SIG-M5 treated with dmso at 0.1 percent for 504 hours (cell line): ENCODE data around the gene TMEM52.

Experiments used
- DNase-seq: peaks from one replicate; lab custom pipeline; 2025; ENCODE audit not compliant: unreplicated experiment; lab: John Stamatoyannopoulos, UW

Gene TMEM52

DNA sequence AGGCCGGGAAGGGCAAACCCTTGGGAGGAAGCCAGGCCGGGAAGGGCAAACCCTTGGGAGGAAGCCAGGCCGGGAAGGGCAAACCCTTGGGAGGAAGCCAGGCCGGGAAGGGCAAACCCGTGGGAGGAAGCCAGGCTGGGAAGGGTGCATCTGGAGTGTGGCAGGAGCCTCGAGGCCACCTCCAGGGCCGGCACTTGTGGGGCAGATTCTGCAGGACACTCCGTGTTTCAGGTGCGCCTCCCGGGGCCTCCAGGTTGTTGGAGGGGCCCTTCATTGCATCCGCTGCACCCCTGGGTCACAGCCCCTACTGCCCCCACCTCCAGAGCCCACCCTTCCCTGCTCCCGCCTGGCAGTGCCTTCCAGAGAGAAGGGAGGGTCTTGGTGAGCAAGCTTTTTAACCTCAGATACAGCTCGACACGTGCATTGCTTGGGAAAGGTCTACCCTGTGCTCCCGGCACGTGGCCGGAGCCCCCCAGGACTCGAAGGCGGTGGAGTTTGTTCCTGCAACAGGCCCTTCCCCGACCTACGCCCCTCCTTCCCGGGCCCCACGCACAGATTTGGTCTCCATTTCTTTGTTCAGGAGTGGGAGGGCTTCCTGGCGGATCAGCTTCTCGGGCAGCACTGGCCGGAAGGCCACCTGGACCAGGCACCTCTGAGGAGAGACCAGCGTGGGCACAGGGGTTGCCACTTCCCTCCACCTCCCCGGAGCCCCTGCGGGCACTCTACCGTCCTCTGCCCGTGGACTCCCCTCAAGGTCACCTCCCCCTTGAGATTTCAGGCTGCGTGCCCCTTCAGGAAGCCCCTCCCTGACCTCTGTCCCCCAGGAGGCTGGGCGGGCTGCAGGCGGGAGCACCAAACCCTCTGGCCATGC, 9.4 kb upstream of the TMEM52 start:
- no peak for DNase-seq

DNA sequence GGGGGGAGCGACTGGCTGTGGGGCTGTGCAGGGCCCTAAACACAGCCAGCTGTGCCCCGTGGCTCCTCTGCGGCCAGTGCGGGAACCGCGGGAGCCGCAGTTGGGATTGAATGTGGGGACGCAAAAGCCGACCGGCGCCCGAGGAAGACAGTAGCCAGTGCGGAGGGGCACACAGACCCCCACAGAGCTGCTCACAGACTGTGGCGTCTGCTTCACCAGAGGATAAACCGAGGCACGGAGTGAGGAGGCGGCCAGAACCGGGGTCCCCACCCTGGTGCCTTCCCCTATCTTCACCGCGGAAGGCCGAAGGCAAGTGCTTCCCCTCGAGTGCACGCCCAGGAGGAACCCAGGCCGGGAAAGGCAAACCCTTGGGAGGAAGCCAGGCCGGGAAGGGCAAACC, 8.7 kb upstream of the TMEM52 start:
- no peak for DNase-seq

DNA sequence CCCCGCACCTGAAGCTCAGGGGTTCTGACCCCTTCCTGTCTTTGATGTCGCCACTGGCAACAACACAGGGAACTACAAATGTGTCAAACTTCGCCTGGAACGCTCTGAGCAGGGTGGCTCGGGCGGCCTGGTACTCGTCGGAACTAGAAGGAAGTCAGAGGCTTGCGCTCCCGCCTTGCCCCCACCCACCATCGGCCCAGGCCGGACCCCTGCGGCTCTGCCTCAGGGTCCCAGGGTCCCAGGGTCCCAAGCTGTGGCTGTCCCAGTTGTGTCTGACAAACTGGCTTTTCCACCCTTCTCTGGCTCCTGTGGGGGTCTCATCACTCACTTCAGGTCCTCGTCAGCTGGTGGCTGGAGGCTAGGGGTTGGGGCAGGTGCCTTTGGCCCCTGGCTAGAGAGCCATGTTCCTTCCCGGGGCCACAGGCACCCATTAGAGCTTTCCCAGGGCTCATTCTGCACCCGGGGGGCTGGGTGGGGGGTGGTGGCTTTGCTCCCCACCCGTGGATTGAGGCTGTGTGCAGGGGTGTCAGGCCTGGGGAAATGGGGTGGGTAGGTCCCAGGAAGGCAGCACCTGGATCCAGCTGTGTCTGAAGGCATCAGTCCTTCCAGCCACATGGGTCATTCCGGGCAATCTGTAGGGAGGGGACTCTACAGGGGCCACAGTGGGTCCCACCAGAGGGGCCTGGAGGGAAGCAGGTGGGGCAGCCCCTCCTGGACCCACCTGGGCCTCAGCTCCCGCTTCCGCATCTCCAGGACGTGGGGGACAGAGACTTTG, 8.0 kb upstream of the TMEM52 start:
- no peak for DNase-seq

DNA sequence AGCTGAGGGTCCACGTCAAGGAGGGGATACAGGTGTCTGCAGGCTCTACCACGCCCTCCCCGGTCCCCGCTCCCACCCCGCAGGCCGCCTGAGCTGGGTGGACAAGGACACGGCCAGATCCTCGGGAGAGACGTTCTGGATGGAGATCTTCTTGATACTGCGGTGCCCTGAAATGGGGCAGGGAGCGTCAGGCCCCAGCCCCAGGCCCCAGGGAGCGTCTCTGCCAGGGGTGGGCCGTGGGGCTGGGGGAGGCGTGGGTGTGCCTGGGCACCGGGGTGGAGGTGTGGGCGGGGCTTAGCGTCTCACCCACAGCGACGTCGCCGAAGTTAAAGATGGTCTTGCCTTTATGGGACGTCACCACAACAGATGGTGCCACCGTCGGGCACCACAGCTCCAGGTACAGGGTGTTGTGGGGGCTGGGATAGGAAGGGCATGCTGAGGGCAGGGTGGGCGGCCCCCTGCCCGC, 7.3 kb upstream of the TMEM52 start:
- DNase-seq = no peak

DNA sequence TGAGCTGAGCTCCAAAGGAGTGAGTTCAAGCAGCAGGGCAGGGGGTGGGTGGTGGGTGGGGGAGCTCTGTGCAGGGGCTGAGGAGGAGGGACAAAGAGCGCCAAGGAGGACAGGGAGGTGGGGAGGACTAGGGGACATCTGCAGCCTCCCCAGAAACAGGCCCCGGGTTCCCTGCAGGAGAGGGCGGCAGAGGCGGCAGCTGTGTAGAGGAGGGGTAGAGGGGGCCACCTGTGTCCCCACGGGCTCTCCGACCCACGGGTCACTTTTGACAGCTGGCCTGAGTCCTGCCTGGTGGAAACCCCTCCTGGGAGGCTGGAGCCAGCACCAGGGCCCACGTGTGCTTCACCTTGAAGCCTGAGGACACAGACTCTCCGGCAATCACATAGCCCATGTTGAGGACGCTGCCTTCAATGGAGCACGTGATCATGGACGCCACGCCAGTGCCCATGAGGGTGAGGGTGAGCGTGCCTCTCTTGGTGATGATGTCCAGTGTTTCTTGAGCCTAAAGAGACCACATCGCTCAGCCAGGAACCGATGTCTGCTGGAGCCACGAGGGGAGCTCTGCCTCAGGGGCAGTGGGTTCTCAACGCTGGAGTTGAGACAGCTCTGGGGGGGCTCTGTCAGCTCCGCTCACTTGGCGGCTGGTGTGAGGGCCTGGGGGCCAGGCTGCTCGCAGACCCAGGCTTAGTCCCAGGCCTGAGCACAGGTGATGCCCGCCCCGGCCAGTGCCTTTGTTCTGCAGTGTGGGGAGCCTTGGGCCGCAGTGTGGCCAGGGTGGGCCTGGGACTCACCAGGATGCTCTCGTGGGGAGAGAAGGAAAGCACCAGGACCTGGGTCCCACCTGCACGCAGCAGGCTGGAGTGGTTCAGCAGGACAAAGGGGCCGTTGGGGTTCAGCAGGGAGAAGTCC, 6.6 kb upstream of the TMEM52 start:
- DNase-seq = no peak

DNA sequence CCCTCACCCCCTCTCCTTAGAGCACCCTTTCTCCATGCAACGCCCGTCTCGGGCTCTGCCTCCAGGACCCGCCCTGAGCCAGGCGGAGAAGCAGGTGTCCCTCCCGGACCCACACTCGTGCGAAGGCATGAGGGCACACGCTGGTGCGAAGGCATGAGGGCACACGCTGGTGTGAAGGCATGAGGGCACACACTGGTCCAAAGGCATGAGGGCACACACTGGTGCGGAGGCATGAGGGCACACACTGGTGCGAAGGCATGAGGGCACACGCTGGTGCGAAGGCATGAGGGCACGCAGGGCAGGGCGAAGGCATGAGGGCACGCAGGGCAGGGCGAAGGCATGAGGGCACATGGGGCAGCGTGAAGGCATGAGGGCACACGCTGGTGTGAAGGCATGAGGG, 5.8 kb upstream of the TMEM52 start:
- DNase-seq = no peak

DNA sequence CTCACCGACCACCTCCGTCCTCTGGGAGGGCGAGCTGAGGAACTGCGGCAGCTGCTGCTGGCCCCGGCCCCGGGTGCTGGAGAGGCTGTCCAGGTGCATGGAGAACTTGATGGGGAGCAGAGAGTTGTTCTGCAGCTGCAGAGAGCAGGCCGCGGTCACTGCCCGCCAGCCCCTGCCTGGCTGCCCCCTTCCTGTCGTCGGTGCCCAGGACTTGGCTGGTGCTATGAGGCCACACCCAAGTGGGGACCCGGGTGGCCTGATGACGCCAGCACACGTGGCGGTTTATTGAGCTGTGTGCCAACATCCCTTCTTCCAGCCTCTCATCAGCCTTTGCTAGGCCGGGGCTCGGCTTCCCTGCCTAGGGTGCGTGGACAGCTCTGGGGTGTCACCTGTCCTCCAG, 5.3 kb upstream of the TMEM52 start:
- no peak for DNase-seq

DNA sequence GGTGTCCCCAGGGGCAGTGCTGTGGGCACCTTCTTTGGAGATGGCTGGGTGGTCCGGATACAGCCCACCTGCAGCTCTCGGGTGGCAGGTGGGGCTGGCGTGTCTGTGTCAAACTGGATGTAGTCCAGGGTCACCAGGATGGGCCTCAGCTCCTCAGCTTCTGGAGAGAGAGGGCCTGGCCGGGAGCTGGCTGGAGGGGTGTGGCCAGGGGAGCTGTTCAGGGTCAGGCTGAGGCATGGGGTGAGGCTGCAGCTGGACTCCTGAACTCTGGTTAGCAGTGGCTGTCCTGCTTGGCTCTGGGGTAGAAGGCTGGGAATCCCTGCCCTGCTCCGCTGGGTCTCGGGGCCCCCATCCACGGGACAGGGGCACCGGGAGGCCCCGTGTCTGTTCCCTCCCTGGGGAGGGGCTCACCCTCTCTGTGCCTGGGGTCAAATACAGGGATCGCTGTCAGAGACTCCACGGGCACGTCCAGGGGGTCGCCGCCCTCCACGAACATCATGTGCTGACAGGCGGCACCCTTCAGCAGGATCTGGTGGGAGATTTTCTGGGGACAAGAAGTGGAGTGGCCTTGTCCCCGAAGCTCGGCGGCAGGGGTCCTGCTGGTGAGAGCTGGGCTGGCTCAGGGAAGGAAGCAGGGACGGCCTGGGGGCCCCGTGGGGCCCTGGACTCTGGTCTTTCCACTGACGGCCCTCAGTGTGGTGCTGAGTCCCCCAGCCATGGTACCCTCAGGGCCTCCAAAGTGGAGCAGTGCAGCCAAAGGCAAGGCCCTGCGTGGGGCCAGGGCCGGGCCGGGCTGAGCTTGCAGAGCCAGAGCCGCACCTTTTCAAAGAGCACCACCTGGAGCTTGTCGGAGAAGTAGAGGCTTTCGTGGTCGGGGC, 4.1 kb upstream of the TMEM52 start:
- DNase-seq = no peak

DNA sequence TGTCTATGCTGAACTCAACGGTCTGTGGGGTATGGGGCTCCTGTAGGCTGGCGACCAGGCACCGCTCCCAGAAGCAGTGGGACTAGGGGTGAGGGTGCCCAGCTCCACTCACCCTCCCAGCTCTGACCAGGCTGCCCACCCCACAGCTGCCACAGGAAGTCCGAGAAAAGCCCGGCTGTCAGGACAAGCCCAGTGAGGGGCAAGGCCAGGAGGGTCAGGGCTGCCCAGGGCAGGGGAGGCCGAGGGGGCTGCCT, 3.5 kb upstream of the TMEM52 start:
- no peak for DNase-seq

DNA sequence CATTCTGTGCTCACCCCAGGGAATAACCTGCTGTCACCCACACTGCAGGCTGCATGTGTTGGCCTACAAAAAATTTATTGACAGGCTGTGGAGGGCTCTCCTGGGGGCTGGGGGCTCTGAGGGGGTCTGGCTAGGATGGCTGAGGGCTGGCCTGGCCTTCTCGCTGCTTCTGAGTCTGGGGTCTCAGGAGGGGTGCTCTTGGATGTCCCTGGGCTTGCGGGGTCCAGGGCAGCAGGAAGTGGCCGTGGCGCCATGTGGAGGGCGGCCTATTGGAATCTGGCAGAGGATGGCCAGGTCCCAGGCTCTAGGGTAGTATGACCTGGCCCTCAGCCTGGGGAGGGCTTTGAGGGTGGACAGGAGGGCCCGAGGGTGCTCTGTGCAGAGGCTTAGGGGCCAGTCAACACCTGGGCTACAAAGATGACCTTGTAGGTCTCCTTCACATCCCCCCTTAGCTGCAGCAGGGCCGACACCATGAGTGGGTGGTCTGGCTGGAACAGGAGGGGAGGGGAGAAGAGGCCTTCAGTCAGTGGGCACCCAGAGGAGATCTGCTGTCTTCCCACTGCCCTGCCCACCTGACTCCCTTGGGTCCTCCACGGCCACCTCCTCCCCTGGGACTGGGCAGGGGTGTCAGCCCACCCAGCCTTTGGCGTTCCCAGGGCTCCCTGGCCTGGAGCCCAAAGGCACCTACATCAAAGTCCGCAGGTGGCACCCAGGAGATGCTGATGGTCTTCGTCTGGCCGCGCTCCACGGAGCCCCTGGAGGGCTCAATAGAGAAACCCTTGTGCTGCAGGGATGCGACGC, 3.0 kb upstream of the TMEM52 start:
- no peak for DNase-seq

DNA sequence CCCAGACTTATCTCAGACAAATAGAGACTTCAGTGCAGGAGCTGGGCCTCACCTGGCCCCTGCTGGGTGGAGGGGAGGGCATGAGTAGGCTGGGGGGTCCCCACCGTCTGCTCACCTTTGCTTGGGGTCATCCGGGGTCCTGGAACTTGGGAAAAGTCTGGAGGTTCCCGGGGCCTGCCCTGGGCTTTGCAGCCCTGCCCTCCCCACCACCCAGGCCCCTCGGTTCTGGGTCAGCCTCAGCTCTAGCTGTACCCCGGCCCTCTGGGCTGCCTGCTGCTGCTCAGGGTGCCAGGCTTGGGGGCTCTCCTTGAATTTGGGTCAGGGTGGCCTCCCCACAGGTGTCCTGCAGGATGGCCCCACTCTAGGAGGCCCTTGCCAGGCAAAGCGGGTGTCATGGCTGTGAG, 2.4 kb upstream of the TMEM52 start:
- DNase-seq = no peak

DNA sequence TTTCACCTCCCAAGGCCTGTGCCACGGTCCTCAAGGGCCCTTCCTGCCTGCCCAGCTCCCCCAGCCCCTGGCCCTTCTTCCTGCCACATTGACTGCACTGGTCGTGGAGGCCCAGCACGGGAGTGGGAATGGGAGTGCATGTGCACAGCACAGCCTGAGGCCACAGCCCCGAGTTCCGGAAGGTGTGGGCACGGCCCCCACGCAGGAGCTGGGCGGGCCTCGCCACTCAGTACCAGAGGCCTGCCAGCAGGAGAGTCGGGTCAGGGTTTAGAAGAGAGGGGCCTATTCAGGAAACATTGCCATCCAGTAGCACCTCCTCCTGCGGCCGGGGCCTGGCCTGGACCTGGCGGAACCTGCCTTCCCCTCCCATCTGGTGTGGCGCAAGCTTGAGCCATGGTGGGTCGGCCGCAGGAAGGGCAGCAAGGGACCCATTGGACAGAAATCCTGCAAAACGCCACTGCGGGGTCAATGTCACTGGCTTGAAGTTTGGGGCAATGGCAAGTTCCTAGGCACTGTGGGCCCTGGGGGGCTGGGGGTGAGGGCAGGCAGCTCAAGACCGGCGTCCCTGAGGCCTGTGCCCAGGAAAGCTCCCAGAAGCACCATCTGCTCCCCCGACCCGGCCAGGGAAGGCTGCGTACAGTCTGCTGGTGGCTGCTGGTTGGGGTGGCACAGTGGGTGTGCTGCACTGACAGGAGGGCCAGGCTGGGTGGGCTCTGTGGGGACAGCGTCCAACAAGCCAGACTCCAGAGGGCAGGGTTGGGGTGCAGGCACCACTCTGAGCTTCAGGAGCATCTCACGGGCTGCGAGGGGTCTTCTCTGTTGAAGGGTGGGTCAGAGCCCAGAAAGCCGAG, 1.8 kb upstream of the TMEM52 start:
- no peak for DNase-seq

DNA sequence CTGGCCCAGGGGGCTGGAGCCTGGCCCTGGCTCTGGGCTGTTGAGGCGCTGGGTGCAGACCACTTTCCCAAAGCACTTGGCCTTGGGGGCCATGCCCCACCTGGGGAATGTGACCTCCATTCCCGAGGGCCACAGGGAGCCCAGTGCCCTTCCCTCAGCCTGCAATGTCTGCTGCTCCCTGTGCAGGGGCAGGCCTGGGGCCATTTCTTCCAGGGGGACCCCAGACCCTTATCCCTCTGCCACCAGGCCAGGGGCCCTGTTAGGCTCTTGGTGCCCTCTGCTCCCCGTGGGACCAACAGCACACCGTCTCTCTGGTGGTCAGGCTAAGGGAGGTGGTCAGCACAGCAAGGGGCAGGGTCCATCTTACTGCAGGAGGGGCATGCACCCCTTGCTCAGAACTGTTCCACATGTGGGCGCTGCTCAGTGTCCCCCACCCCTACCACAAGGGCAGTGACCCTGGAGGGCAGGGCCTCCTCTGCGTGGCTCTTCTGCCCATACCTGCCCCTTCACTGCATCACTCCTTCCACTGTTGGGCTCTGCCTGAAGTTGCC, 1.1 kb upstream of the TMEM52 start:
- no peak for DNase-seq

DNA sequence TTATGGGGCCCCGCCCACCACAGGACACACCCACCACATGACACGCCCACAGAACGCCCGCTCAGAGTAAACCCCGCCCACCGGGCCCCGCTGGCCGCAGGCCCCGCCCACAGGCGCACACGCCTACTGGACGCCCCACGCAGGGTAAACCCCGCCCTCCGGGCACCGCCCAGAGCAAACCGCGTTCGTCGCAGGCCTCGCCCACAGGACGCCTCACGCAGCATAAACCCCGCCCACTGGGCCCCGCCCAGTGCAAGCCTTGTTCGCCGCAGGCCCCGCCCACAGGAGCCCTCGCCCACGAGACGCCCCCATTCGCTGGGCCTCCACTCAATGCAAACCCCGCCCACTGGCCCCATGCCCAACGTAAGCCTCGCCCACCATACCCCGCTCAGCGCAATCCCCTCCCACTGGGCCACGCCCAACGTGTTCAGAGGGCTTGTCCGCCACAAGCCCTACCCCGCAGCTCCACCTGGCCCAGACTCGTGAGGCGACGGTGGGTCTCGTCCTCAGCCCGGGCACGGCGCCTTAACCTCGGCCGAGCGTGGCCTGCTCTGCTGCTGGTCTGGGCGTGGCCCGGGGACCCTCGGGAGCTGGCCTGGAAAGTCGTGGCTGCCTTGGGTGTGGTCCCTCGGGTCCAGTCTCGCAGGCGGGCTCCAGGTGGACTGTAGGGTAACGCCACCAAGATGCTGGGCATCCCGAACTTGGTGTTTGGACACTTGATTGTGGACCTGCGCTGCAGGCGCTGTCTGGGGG, 401 bp upstream of the TMEM52 start:
- peak; percentile 90 for DNase-seq

DNA sequence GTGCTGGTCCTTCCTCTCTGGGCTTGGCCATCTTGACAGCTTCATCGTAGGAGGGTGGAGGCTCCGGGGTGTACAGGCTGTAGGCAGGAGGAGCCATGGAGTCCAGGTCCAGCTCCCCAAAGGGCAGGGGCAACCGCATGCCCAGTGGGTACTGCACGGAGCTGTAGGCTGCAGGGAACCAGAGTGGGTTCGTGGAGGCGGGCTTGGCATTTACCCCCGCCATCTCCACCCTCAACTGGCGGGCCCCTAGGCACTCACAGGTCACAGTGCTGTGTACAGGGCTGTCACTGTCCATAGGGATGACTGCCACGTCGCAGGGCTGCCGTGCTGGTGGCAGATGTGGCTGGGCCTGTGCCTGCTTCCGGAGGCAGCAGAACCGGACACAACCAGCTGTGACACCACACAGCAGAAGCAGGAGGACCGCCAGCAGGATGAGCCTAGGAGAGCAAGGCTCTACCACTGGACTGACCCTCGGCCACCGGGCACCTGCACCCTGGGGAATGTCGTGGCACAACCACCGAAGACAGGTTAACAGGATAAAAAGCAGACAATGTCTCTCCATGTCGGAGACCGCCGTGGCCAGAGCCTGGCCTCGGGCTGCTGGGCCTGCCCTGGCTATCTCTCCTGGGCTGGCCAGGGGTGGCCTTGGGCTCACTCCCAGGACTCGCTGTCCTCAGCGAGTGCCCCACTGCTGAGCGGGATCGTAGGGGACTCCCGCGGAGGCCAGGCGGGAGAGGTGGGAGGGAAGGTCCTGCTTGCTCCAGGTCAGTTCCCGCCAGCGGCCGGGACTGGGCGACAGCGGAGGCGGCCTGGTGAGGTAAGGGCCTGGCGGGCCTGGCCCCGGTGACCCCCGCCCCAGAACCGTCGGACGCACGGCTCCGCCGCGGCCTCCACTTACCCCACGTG, 831 bp downstream of the TMEM52 start:
- no peak for DNase-seq

DNA sequence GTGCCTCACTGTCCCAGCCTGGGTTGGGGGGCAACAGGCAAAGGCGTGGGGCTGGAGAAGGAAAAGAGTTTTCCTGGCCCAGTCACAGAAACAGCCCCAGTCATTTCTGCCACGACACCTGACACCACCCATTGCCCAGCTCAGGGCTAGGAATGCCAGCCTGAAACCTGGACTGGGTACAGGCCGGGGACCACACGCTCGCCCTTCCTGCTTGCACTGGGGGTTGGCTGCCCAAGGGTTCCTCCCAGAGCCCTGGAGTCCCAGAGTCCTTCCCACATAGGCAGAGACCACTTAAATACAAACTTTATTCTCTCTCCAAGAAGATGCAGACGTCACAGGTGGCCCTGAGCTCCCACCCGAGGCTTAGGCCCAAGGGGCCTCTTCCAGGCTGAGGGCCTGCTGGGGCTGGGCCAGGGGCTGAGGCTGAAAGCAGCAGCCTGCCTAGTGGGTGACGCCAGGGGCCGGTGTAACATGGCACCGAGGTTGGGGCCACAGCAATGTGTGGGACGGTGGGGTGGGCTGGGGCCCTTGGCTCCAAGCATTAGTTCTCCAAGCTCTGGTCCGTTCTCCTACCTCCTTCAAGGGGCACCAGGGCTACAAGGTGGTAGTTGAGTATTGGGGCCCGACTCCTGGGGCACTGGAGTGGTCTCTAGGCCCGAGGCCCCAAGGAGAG, 1.6 kb downstream of the TMEM52 start:
- no peak for DNase-seq
